WI38 (cell line): ENCODE data around the gene KRTAP5-10.

Experiments used
- H3K4me3 ChIP-seq: 2 replicates; pipeline ENCODE4 v1.5.1; 2011; ENCODE audit warnings: low read depth, mild to moderate bottlenecking, control low read depth, low read length
- CTCF ChIP-seq: IDR thresholded peaks from 2 replicates; pipeline ENCODE4 v1.5.1; 2012; ENCODE audit warnings: low read depth, mild to moderate bottlenecking, control low read depth, low read length

The KRTAP5-10 gene

GRCh38 chr11:71545405-71545966 lies 19.9 kb upstream of the KRTAP5-10 start:
- no peak for TF ChIP-seq CTCF
- H3K4me3 ChIP-seq, result no peak overlapping the region

GRCh38 chr11:71548120-71548519 lies 17.2 kb upstream of the KRTAP5-10 start, which contains the start of gene KRTAP5-9:
TSS of gene KRTAP5-9 (plus strand) at chr11:71548420. CDS start at chr11:71548658, 238 bp downstream.
- TF ChIP-seq CTCF, result no peak
- no peak within 1 kb of the TSS for H3K4me3 ChIP-seq

- no peak for TF ChIP-seq CTCF
- H3K4me3 ChIP-seq, result no peak overlapping the region
Measured at GRCh38 chr11:71548716-71549151, 16.6 kb upstream of the KRTAP5-10 start.

GRCh38 chr11:71551711-71552110 lies 13.7 kb upstream of the KRTAP5-10 start:
- TF ChIP-seq CTCF, result no peak
- H3K4me3 ChIP-seq, result no peak overlapping the region

- no peak overlapping the region for H3K4me3 ChIP-seq
- no peak for TF ChIP-seq CTCF
Measured at GRCh38 chr11:71554996-71555395, 10.4 kb upstream of the KRTAP5-10 start.

- H3K4me3 ChIP-seq, result no peak overlapping the region
- TF ChIP-seq CTCF, result no peak
Measured at GRCh38 chr11:71555508-71555907, 9.9 kb upstream of the KRTAP5-10 start.

GRCh38 chr11:71556018-71556417 lies 9.3 kb upstream of the KRTAP5-10 start:
- H3K4me3 ChIP-seq, result no peak overlapping the region
- TF ChIP-seq CTCF, result no peak
